ENCODE measurements around the gene IKBKG. TPM values are rescaled to one million over a fixed set of nuclear protein-coding genes. Genes with fewer than 3 reads are reported as not detected.
A peak's percentile ranks its signal among the peaks of the same experiment; 100 is the strongest.

Gene IKBKG
- total RNA-seq, 1 donor from 2014 or later, result 10.3 TPM

DNA sequence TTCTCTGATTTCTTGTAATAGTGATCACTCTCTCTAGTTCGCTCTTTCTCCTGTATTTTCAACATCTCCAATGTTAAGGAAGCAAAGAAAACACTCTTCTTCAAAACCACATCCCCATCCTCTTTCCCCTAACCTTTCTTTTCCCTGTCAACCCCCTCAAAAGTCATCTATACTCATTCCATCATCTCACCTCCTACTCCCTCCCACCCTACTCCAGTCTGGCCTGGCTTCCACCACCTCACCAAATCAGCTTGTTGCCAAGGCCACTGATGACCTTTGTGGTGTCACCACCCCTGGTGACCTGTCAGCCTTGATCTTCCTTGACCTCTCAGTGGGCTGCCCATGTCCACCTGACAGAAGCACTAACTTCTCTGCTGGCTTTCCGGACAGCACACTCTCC is 33.7 kb upstream of the IKBKG start:
- TF ChIP-seq, protein P1, sequence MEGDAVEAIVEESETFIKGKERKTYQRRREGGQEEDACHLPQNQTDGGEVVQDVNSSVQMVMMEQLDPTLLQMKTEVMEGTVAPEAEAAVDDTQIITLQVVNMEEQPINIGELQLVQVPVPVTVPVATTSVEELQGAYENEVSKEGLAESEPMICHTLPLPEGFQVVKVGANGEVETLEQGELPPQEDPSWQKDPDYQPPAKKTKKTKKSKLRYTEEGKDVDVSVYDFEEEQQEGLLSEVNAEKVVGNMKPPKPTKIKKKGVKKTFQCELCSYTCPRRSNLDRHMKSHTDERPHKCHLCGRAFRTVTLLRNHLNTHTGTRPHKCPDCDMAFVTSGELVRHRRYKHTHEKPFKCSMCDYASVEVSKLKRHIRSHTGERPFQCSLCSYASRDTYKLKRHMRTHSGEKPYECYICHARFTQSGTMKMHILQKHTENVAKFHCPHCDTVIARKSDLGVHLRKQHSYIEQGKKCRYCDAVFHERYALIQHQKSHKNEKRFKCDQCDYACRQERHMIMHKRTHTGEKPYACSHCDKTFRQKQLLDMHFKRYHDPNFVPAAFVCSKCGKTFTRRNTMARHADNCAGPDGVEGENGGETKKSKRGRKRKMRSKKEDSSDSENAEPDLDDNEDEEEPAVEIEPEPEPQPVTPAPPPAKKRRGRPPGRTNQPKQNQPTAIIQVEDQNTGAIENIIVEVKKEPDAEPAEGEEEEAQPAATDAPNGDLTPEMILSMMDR (IDR thresholded peaks at IDR 0.05; ENCODE audit: insufficient read depth, low read length, severe bottlenecking), result no peak
- Histone ChIP-seq H3K4me3 (ENCODE audit: low read depth, low read length) (no peak overlapping the region), H3K36me3 (ENCODE audit: control insufficient read depth, insufficient read depth, low read length) (peaks cover 2% of the 10 kb centered on the region), H3K27me3 (ENCODE audit: control insufficient read depth, insufficient read depth, low read length) (no peaks in the 10 kb centered on the region)
- no peak for DNase-seq (ENCODE audit: low read depth)
- FAIRE-seq, result no peak

DNA sequence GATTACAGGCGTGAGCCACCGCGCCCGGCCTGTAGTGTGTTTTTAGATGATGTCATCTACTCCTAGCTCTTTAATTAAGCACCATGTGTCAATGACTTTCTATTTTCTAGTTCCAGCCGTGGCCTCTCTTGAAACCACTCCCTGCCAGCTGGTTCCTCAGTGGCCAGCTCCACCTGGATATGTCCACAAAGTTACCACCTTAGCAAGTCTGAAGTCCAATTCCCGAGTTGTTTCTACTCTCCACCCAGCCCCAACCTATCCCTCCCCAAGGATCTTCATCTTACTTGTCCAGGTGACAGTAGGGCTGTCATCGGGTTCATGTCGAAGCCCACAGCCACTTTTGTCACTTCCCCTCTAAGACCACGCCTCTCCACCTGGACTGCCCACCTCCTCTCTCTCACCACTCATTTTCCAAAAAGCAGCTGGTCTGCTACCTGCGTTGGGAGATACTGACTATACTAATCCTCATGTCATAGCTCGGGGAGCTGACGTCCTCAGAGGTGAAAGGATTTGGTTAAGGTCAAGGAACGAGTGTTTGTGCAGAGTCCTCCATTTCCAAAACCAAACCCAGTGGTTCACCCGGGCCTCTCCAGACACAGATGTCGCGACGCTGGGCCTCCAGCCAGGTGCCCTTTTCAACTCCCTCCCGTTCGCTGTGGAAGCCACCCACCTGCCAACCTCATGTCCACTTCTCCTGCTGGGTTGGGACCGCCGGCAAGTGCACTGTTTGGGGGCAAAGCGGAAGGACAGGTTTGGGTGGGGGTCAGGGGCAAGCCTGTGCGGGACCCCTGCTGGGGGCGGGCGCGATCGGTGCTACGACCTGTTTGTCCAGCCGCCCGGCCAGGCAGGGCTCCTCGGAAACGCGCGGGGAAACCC is 32.1 kb upstream of the IKBKG start:
- peak overlapping the region; percentile 61 for H3K4me3 ChIP-seq (ENCODE audit: low read depth, low read length)
- TF ChIP-seq, protein P1 (IDR thresholded peaks at IDR 0.05; ENCODE audit: insufficient read depth, low read length, severe bottlenecking), result no peak
- no peaks in the 10 kb centered on the region for H3K27me3 ChIP-seq (ENCODE audit: control insufficient read depth, insufficient read depth, low read length)
- FAIRE-seq (no peak), DNase-seq (ENCODE audit: low read depth) (no peak)
- H3K36me3 ChIP-seq (ENCODE audit: control insufficient read depth, insufficient read depth, low read length), result no peaks in the 10 kb centered on the region

DNA sequence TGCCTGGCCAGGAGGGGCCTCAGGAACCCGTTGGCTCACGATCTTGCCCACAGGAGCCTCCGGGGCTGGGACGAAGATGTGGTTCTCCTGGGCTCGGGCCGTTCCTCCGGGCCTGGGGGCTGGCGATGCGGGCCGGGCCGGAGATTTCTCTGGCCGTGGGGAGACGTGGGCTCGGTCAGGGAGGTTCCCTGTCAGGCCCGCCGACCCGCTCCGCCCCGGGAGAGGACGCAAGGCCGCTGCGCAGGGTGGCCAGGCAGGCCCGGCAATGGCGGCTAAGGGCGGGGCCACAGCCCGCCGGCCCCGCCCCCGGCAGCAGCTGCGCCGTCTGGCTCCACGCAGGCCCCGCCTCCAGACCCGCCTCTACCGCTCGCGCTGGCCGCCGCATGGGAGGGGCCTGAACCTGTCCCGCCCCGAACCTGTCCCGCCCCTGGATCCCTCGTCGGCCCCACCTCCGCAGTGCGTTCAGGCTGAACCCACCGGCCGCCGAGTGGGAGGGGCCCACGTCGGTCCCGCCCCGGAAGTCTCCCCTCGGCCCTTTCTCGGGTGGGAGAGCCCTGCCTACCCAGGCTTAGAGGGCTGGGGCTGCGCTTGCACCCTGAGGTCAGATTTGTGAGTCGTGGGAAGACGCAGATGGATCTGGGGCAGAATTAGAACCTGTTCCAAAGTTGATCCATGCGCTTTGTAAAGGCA is 31.3 kb upstream of the IKBKG start, which contains the start of gene FAM3A:
Gene FAM3A, minus strand, starts transcription at position 267 of the 690 bp plus-strand sequence. CDS start 460 bp downstream, outside the sequence.
- Histone ChIP-seq H3K27me3 (ENCODE audit: control insufficient read depth, insufficient read depth, low read length) (no peaks in the 10 kb centered on the region), H3K4me3 (ENCODE audit: low read depth, low read length) (peak within 1 kb of the TSS; percentile 61), H3K36me3 (ENCODE audit: control insufficient read depth, insufficient read depth, low read length) (no peaks in the 10 kb centered on the region)
- DNase-seq (ENCODE audit: low read depth), result peak; percentile 64
- no peak for FAIRE-seq
- TF ChIP-seq, protein P1 (IDR thresholded peaks at IDR 0.05; ENCODE audit: insufficient read depth, low read length, severe bottlenecking), result no peak

DNA sequence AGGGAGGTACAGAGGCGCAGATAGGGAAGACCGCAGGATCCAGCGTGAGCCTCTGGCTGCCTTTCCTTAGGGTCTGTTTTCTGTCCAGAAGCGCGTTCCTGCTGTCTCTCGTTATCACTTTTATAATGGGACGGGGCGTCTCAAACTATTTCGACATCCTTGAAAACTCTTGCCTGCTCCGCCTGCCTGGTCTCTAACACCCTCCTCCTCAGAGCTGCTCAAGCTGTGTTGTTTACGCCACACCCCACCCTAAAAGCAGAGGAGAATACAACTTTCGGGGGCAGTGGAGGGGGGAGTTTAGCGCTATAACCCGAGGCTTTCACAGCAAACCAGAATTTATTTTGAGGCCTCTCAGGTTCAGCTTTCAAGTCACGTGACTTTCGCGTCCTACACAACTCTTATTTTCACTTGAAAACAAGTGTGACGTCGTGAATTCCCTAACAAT is 30.7 kb upstream of the IKBKG start:
- peak overlapping the region; percentile 49 for H3K4me3 ChIP-seq (ENCODE audit: low read depth, low read length)
- DNase-seq (ENCODE audit: low read depth), result peak; percentile 6
- TF ChIP-seq, protein P1 (IDR thresholded peaks at IDR 0.05; ENCODE audit: insufficient read depth, low read length, severe bottlenecking), result no peak
- no peaks in the 10 kb centered on the region for H3K27me3 ChIP-seq (ENCODE audit: control insufficient read depth, insufficient read depth, low read length)
- no peaks in the 10 kb centered on the region for H3K36me3 ChIP-seq (ENCODE audit: control insufficient read depth, insufficient read depth, low read length)
- no peak for FAIRE-seq

DNA sequence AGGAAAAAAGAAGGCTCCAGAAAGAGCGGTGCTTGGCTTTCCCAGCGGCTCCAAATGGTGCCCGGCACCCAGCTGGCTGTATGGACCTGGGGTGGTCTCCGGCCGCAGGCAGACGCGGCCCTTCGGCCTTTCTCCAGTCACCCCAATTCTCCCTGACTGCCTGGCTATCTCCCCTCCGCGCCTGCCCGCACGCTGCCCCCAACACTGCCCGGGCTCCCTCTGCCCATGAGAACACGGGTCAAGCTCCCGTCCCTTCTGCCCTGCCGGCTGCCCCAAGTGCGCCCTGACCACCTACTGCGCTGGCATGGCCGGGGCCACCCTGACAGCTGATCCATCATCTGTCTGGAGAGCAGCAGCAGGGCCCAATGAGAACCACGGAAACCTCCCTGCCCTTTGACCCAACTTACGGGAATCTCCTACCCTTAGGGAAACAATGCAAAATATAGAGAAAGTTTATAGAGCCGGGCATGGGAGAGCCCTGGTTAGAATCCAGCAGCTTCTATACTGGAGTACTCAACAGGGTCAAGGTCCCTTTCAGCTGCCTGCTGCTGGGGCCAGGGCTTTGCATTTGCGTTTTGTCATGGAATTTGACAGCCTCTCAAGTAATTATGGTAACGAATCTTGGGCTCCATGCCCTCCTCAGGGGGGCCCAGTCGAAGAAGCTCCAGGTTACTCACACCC is 30.2 kb upstream of the IKBKG start:
- peak overlapping the region; percentile 49 for H3K4me3 ChIP-seq (ENCODE audit: low read depth, low read length)
- H3K36me3 ChIP-seq (ENCODE audit: control insufficient read depth, insufficient read depth, low read length), result no peaks in the 10 kb centered on the region
- no peak for DNase-seq (ENCODE audit: low read depth)
- no peaks in the 10 kb centered on the region for H3K27me3 ChIP-seq (ENCODE audit: control insufficient read depth, insufficient read depth, low read length)
- no peak for FAIRE-seq
- TF ChIP-seq, protein P1 (IDR thresholded peaks at IDR 0.05; ENCODE audit: insufficient read depth, low read length, severe bottlenecking), result no peak

Data from bronchial epithelial cell (primary cell).